ENCODE data around the gene MYL2. TPM values are rescaled to one million over a fixed set of nuclear protein-coding genes. Genes with fewer than 3 reads are reported as not detected.

Gene MYL2
- total RNA-seq, 4 donors from 2014 or later = not detected

- H3K27me3 ChIP-seq = peaks cover 21% of the 10 kb centered on the region
- H3K4me1 ChIP-seq = no peaks in the 10 kb centered on the region
- no peak for DNase-seq (ENCODE audit: low spot score in 2 of 2)
- no peak overlapping the region for H3K27ac ChIP-seq
- H3K36me3 ChIP-seq = no peaks in the 10 kb centered on the region
- no peaks in the 10 kb centered on the region for H3K9me3 ChIP-seq
- 75% methylated on average over 3 of the region's 3 CpGs for WGBS
- no peak overlapping the region for H3K4me3 ChIP-seq
- TF ChIP-seq POLR2A (IDR thresholded peaks at IDR 0.05) (no peak), CTCF (IDR thresholded peaks at IDR 0.05) (no peak), EP300 (IDR thresholded peaks at IDR 0.05) (no peak), POLR2AphosphoS5 (IDR thresholded peaks at IDR 0.05) (no peak)
Measured at GRCh38 chr12:110916295-110916875, 4.0 kb downstream of the MYL2 start.

GRCh38 chr12:110913119-110914056 is 7.0 kb downstream of the MYL2 start:
- no peaks in the 10 kb centered on the region for H3K4me1 ChIP-seq
- no peaks in the 10 kb centered on the region for H3K36me3 ChIP-seq
- 86% methylated on average over 14 of the region's 14 CpGs for WGBS
- peaks cover 12% of the 10 kb centered on the region for H3K27me3 ChIP-seq
- DNase-seq (ENCODE audit: low spot score in 2 of 2) = no peak
- no peaks in the 10 kb centered on the region for H3K9me3 ChIP-seq
- no peak overlapping the region for H3K4me3 ChIP-seq
- TF ChIP-seq POLR2AphosphoS5 (IDR thresholded peaks at IDR 0.05) (no peak), EP300 (IDR thresholded peaks at IDR 0.05) (no peak), CTCF (IDR thresholded peaks at IDR 0.05) (no peak), POLR2A (IDR thresholded peaks at IDR 0.05) (no peak)
- H3K27ac ChIP-seq = no peak overlapping the region

GRCh38 chr12:110912263-110912662 is 8.1 kb downstream of the MYL2 start:
- H3K27me3 ChIP-seq = peaks cover 7% of the 10 kb centered on the region
- H3K36me3 ChIP-seq = no peaks in the 10 kb centered on the region
- DNase-seq (ENCODE audit: low spot score in 2 of 2) = no peak
- WGBS = 84% methylated on average over 6 of the region's 6 CpGs
- no peaks in the 10 kb centered on the region for H3K9me3 ChIP-seq
- no peak overlapping the region for H3K4me3 ChIP-seq
- no peak for TF ChIP-seq POLR2AphosphoS5 (IDR thresholded peaks at IDR 0.05)
- no peak for TF ChIP-seq EP300 (IDR thresholded peaks at IDR 0.05)
- no peak for TF ChIP-seq POLR2A (IDR thresholded peaks at IDR 0.05)
- TF ChIP-seq CTCF (IDR thresholded peaks at IDR 0.05) = no peak
- H3K27ac ChIP-seq = no peak overlapping the region
- H3K4me1 ChIP-seq = peaks cover 3% of the 10 kb centered on the region

- H3K36me3 ChIP-seq = no peaks in the 10 kb centered on the region
- TF ChIP-seq POLR2A (IDR thresholded peaks at IDR 0.05) = no peak
- TF ChIP-seq POLR2AphosphoS5 (IDR thresholded peaks at IDR 0.05) = no peak
- H3K27ac ChIP-seq = no peak overlapping the region
- DNase-seq (ENCODE audit: low spot score in 2 of 2) = no peak
- H3K4me3 ChIP-seq = no peak overlapping the region
- H3K4me1 ChIP-seq = peaks cover 3% of the 10 kb centered on the region
- H3K9me3 ChIP-seq = no peaks in the 10 kb centered on the region
- 65% methylated on average over 9 of the region's 14 CpGs for WGBS
- peaks cover 10% of the 10 kb centered on the region for H3K27me3 ChIP-seq
Measured at GRCh38 chr12:110908377-110909152, 11.8 kb downstream of the MYL2 start.

- no peak for TF ChIP-seq POLR2A (IDR thresholded peaks at IDR 0.05)
- TF ChIP-seq EP300 (IDR thresholded peaks at IDR 0.05) = no peak
- no peak for TF ChIP-seq CTCF (IDR thresholded peaks at IDR 0.05)
- no peak for TF ChIP-seq POLR2AphosphoS5 (IDR thresholded peaks at IDR 0.05)
- Histone ChIP-seq H3K36me3 (no peaks in the 10 kb centered on the region), H3K27me3 (peaks cover 10% of the 10 kb centered on the region), H3K4me1 (peaks cover 3% of the 10 kb centered on the region), H3K27ac (no peak overlapping the region), H3K9me3 (no peaks in the 10 kb centered on the region), H3K4me3 (no peak overlapping the region)
- no peak for DNase-seq (ENCODE audit: low spot score in 2 of 2)
- WGBS = 69% methylated on average over 8 of the region's 8 CpGs
Measured at GRCh38 chr12:110907583-110907982, 12.8 kb downstream of the MYL2 start.

All from suprapubic skin (tissue), 4 donors.